Measurements from ENCODE around the gene TPCN2.
"Not testable (repeated sequence)": the region's sequence is repeated elsewhere in the genome, so short reads cannot be mapped to it uniquely, and the experiment has no call there.

Gene TPCN2

GRCh38 chr11:69076129-69076791 is 27.5 kb downstream of the TPCN2 start:
- TF ChIP-seq GLIS3 (CRISPR knock-in tag; IDR thresholded peaks at IDR 0.05) (no peak), ZC3H10 (CRISPR knock-in tag; IDR thresholded peaks at IDR 0.05) (no peak), ZFP3 (CRISPR knock-in tag; IDR thresholded peaks at IDR 0.05) (no peak), BACH2 (CRISPR knock-in tag; IDR thresholded peaks at IDR 0.05; ENCODE audit: borderline replicate concordance) (no peak), CSRNP3 (CRISPR knock-in tag; IDR thresholded peaks at IDR 0.05) (no peak), ZNF70 (CRISPR knock-in tag; IDR thresholded peaks at IDR 0.05) (no peak), PPARA (CRISPR knock-in tag; IDR thresholded peaks at IDR 0.05; ENCODE audit: borderline replicate concordance) (no peak), POU6F1 (CRISPR knock-in tag; IDR thresholded peaks at IDR 0.05; ENCODE audit: borderline replicate concordance, low read depth) (no peak), TOX (CRISPR knock-in tag; IDR thresholded peaks at IDR 0.05; ENCODE audit: borderline replicate concordance) (no peak), PATZ1 (CRISPR knock-in tag; IDR thresholded peaks at IDR 0.05; ENCODE audit: borderline replicate concordance) (no peak), ARNTL (CRISPR knock-in tag; IDR thresholded peaks at IDR 0.05; ENCODE audit: borderline replicate concordance, low read depth) (no peak), OSR1 (CRISPR knock-in tag; IDR thresholded peaks at IDR 0.05) (no peak), ESRRG (CRISPR knock-in tag; IDR thresholded peaks at IDR 0.05) (no peak), ISL1 (CRISPR knock-in tag; IDR thresholded peaks at IDR 0.05) (no peak), TSHZ2 (CRISPR knock-in tag; IDR thresholded peaks at IDR 0.05) (no peak), CREB5 (CRISPR knock-in tag; IDR thresholded peaks at IDR 0.05; ENCODE audit: low read depth) (no peak), SNAI2 (CRISPR knock-in tag; IDR thresholded peaks at IDR 0.05) (no peak), CSDC2 (CRISPR knock-in tag; IDR thresholded peaks at IDR 0.05) (no peak), ZNF8 (CRISPR knock-in tag; IDR thresholded peaks at IDR 0.05) (no peak), RARB (CRISPR knock-in tag; IDR thresholded peaks at IDR 0.05) (no peak)
- ATAC-seq: no peak; the same call in 2 of the 3 replicates

GRCh38 chr11:69076977-69077376 is 28.2 kb downstream of the TPCN2 start:
- not testable (repeated sequence) for ATAC-seq

- TF ChIP-seq CSDC2 (CRISPR knock-in tag; IDR thresholded peaks at IDR 0.05): no peak
- no peak for TF ChIP-seq ZFP3 (CRISPR knock-in tag; IDR thresholded peaks at IDR 0.05)
- TF ChIP-seq ZC3H10 (CRISPR knock-in tag; IDR thresholded peaks at IDR 0.05): no peak
- no peak for TF ChIP-seq BACH2 (CRISPR knock-in tag; IDR thresholded peaks at IDR 0.05; ENCODE audit: borderline replicate concordance)
- TF ChIP-seq TSHZ2 (CRISPR knock-in tag; IDR thresholded peaks at IDR 0.05): no peak
- no peak for TF ChIP-seq TCF4 (CRISPR knock-in tag; IDR thresholded peaks at IDR 0.05; ENCODE audit: borderline replicate concordance)
- no peak for TF ChIP-seq ZNF565 (CRISPR knock-in tag; conservative IDR thresholded peaks at IDR 0.05; ENCODE audit: low read depth)
- no peak for TF ChIP-seq ESRRG (CRISPR knock-in tag; IDR thresholded peaks at IDR 0.05)
- TF ChIP-seq ZNF8 (CRISPR knock-in tag; IDR thresholded peaks at IDR 0.05): no peak
- TF ChIP-seq GLIS3 (CRISPR knock-in tag; IDR thresholded peaks at IDR 0.05): no peak
- TF ChIP-seq TOX (CRISPR knock-in tag; IDR thresholded peaks at IDR 0.05; ENCODE audit: borderline replicate concordance): no peak
- no peak for TF ChIP-seq ARNTL (CRISPR knock-in tag; IDR thresholded peaks at IDR 0.05; ENCODE audit: borderline replicate concordance, low read depth)
- no peak for TF ChIP-seq SNAI2 (CRISPR knock-in tag; IDR thresholded peaks at IDR 0.05)
- TF ChIP-seq ZFP30 (CRISPR knock-in tag; IDR thresholded peaks at IDR 0.05): no peak
- no peak for TF ChIP-seq PATZ1 (CRISPR knock-in tag; IDR thresholded peaks at IDR 0.05; ENCODE audit: borderline replicate concordance)
- no peak for TF ChIP-seq ISL1 (CRISPR knock-in tag; IDR thresholded peaks at IDR 0.05)
- no peak for TF ChIP-seq ZNF70 (CRISPR knock-in tag; IDR thresholded peaks at IDR 0.05)
- ATAC-seq: no peak
These were observed 29.8 kb downstream of the TPCN2 start for GRCh38 chr11:69078508-69078907.
